Ishikawa (cell line): Measurements from ENCODE around the gene ITPR1.

Experiments
- CEBPB ChIP-seq: IDR thresholded peaks from 2 replicates; pipeline ENCODE4 v1.6.1; 2012
- CREB1 ChIP-seq: IDR thresholded peaks from 2 replicates; pipeline ENCODE4 v1.6.1; 2012; ENCODE audit warnings: low read depth
- EGR1 ChIP-seq: IDR thresholded peaks from 2 replicates; pipeline ENCODE4 v1.6.1; 2012
- EP300 ChIP-seq: IDR thresholded peaks from 2 replicates; pipeline ENCODE4 v1.6.1; 2012; ENCODE audit warnings: borderline replicate concordance
- FOXM1 ChIP-seq: IDR thresholded peaks from 2 replicates; pipeline ENCODE4 v1.6.1; 2012; ENCODE audit warnings: low read depth, borderline replicate concordance
- MAX ChIP-seq: IDR thresholded peaks from 2 replicates; pipeline ENCODE4 v1.6.1; 2012
- NFIC ChIP-seq: IDR thresholded peaks from 2 replicates; pipeline ENCODE4 v1.6.1; 2012
- RAD21 ChIP-seq: IDR thresholded peaks from 2 replicates; pipeline ENCODE4 v1.6.1; 2012; ENCODE audit warnings: low read depth
- REST ChIP-seq: IDR thresholded peaks from 2 replicates; pipeline ENCODE4 v1.6.1; 2012; ENCODE audit warnings: low read depth, mild to moderate bottlenecking
- TAF1 ChIP-seq: IDR thresholded peaks from 2 replicates; pipeline ENCODE4 v1.6.1; 2012; ENCODE audit warnings: low read depth, mild to moderate bottlenecking
- TCF12 ChIP-seq: IDR thresholded peaks from 2 replicates; pipeline ENCODE4 v1.6.1; 2012; ENCODE audit warnings: low read depth
- TEAD4 ChIP-seq: IDR thresholded peaks from 2 replicates; pipeline ENCODE4 v1.6.1; 2012
- YY1 ChIP-seq: IDR thresholded peaks from 2 replicates; pipeline ENCODE4 v1.6.1; 2012; ENCODE audit warnings: low read depth
- ZBTB7A ChIP-seq: IDR thresholded peaks from 2 replicates; pipeline ENCODE4 v1.6.1; 2012; ENCODE audit warnings: low read depth
- TF ChIP-seq, protein P1 (sequence below): IDR thresholded peaks from 2 replicates; pipeline ENCODE4 v1.6.1; 2012

ITPR1 gene

GRCh38 chr3:4564928-4565586 is 71.9 kb downstream of the ITPR1 start:
- TF ChIP-seq NFIC: no peak
- TF ChIP-seq TAF1: no peak
- TF ChIP-seq RAD21: no peak
- TF ChIP-seq ZBTB7A: no peak
- TF ChIP-seq TEAD4: no peak
- no peak for TF ChIP-seq REST
- TF ChIP-seq EGR1: no peak
- TF ChIP-seq CREB1: no peak

DNA sequence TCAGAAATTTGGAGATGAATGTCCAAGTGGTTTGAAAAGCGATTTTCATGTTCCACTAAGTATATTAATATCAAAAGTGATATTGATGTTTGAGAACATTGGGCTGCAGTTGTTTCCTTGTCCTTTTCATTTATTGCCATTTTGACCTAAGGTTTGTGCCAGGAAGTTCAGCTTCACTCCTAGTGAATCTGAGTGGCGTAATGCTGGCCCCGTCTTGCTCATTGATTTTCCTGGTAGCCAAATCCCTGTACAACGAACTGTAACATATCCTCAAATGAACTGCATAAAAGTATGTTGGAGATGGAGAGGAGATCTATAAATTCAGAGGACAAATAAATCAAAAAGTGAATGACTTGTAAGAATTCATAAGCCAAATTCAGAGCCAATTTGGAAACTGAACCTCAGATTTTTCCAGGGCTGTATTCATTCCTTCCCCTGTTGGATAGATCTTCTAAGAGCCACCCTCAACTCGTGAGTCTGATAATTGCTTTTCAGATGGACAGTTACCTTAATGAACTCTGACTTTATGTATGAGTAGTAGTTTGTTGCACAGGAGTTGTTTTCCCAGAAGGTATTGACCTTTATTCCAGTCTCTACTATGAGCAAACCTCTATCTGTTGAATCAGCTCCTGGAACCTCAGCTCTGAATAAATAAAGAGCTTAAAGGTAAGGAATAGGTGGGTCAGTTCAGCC is 72.8 kb downstream of the ITPR1 start:
- TF ChIP-seq, protein P1, sequence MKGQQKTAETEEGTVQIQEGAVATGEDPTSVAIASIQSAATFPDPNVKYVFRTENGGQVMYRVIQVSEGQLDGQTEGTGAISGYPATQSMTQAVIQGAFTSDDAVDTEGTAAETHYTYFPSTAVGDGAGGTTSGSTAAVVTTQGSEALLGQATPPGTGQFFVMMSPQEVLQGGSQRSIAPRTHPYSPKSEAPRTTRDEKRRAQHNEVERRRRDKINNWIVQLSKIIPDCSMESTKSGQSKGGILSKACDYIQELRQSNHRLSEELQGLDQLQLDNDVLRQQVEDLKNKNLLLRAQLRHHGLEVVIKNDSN: no peak
- TF ChIP-seq TEAD4 (no peak), CREB1 (no peak), EP300 (no peak), CEBPB (no peak), MAX (no peak), TCF12 (no peak), YY1 (no peak), NFIC (no peak), REST (no peak), TAF1 (no peak), EGR1 (no peak)

DNA sequence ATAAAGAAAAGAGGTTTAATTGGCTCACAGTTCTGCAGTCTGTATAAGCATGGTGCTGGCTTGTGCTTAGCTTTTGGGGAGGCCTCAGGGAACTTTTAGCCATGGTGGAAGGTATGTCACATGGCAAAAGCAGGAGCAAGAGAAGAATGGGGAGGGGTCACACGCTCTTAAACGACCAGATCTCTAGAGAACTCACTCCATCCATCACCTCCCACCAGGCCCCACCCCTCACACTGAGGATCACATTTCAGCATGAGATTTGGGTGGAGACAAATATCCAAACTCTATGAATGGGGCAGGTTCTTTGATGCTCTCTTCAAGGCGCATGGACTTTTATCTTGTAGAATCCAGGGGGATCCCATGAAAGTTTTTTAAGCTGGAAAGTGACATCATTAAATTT is 75.7 kb downstream of the ITPR1 start:
- TF ChIP-seq RAD21: no peak
- TF ChIP-seq NFIC: no peak
- TF ChIP-seq, protein P1: no peak
- TF ChIP-seq ZBTB7A: no peak
- TF ChIP-seq EGR1: no peak

DNA sequence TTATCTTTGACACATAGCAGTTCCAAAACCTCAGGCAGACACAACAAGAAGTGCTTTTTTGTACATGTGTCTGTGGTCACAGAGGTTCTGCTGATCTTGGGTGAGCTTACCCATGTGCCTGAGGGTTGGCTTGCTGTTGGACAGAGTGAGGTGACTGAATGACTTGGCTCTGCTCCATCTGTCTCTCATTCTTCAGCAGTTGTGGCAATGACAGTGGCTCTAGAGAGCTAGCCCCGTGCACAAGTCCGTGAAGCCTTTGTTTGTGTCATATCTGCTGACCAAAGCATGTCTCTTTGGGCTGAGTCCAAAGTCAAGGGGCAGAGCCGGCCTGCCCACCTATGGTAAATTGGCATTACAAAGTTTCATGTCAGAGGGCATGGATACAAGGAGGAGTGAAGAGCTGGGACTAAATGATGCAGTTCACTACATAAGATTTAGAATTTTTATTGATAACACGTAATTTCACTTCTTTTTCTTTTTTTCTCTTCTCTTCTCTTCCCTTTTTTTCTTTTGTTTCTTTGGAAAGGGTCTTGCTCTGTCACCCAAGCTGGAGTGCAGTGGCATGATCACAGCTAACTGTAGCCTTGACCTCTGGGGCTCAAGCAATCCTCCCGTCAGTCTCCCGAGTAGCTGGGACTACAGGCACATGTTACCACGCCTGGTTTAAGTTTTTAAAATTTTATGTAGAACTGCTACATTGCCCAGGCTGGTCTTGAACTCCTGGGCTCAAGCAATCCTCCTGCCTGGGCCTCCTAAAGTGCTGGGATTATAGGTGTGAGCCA is 77.9 kb downstream of the ITPR1 start:
- TF ChIP-seq FOXM1: no peak
- TF ChIP-seq RAD21: no peak
- TF ChIP-seq EGR1: no peak
- no peak for TF ChIP-seq TAF1
- no peak for TF ChIP-seq EP300
- no peak for TF ChIP-seq REST
- TF ChIP-seq TCF12: no peak
- TF ChIP-seq CEBPB: no peak
- TF ChIP-seq, protein P1: no peak
- TF ChIP-seq TEAD4: no peak
- TF ChIP-seq ZBTB7A: no peak
- no peak for TF ChIP-seq NFIC
- TF ChIP-seq CREB1: no peak
- TF ChIP-seq MAX: no peak
